GM11168 (cell line): Measurements from ENCODE around the gene ANKRD53.

Experiments
- in situ Hi-C: fragments of 300-500 bp; cut with MboI; formaldehyde crosslinking; loops from one replicate; pipeline ENCODE4 v1.12.0; 2022; ENCODE audit warnings: low sequenced_read_pairs; ENCODE audit not compliant: unreplicated experiment

The ANKRD53 gene

GRCh38 chr2:70942396-70943204 lies 35.8 kb upstream of the ANKRD53 start:
- in situ Hi-C loops = no loop called here

- in situ Hi-C loops = no loop called here
Measured at GRCh38 chr2:70943205-70943871, 35.1 kb upstream of the ANKRD53 start.

- in situ Hi-C loops = no loop called here
Measured at GRCh38 chr2:70944111-70944690, 34.2 kb upstream of the ANKRD53 start.

GRCh38 chr2:70946832-70947442 lies 31.5 kb upstream of the ANKRD53 start:
- in situ Hi-C loops = no loop called here

- in situ Hi-C loops = no loop called here
Measured at GRCh38 chr2:70947556-70948184, 30.8 kb upstream of the ANKRD53 start.

- in situ Hi-C loops = no loop called here
Measured at GRCh38 chr2:70948337-70949003, 30.0 kb upstream of the ANKRD53 start.

- in situ Hi-C loops = no loop called here
Measured at GRCh38 chr2:70949086-70949485, 29.3 kb upstream of the ANKRD53 start.

- in situ Hi-C loops = no loop called here
Measured at GRCh38 chr2:70954886-70955285, 23.5 kb upstream of the ANKRD53 start.

GRCh38 chr2:70956141-70956540 lies 22.3 kb upstream of the ANKRD53 start:
- in situ Hi-C loops = no loop called here

- in situ Hi-C loops = no loop called here
Measured at GRCh38 chr2:70957798-70958197, 20.6 kb upstream of the ANKRD53 start.

GRCh38 chr2:70958759-70959158 lies 19.7 kb upstream of the ANKRD53 start:
- in situ Hi-C loops = no loop called here

GRCh38 chr2:70959271-70959761 lies 19.1 kb upstream of the ANKRD53 start:
- in situ Hi-C loops = no loop called here

- in situ Hi-C loops = no loop called here
Measured at GRCh38 chr2:70959851-70960832, 18.3 kb upstream of the ANKRD53 start.

GRCh38 chr2:70960833-70961647 lies 17.4 kb upstream of the ANKRD53 start:
- in situ Hi-C loops = no loop called here

GRCh38 chr2:70961648-70961994 lies 16.8 kb upstream of the ANKRD53 start:
- in situ Hi-C loops = no loop called here

GRCh38 chr2:70962211-70962884 lies 16.1 kb upstream of the ANKRD53 start:
- in situ Hi-C loops = no loop called here
